Ovary (tissue), 9 donors: Measurements from ENCODE around the gene DYRK1A. TPM values are rescaled to one million over a fixed set of nuclear protein-coding genes. Genes with fewer than 3 reads are reported as not detected.

Source experiments
- DNase-seq, 5 donors: peaks; one replicate each; pipeline ENCODE4 v3.0.0-alpha.2; 2019 to 2020
- H3K27ac ChIP-seq, 2 donors: fragments of 200-600 bp; one replicate each; pipeline versions ENCODE4 v1.5.1 to v1.8.0; 2019 to 2022
- H3K27me3 ChIP-seq: fragments of 200-600 bp; one replicate; pipeline ENCODE4 v1.8.0; 2022
- H3K36me3 ChIP-seq: fragments of 200-600 bp; sonication (generic); one replicate; pipeline ENCODE4 v1.5.1; 2019
- H3K4me1 ChIP-seq: one replicate; pipeline ENCODE4 v1.8.1; 2013; ENCODE audit warnings: mild to moderate bottlenecking, moderate library complexity; ENCODE audit not compliant: insufficient read depth
- H3K4me3 ChIP-seq: fragments of 200-600 bp; sonication (generic); one replicate; pipeline ENCODE4 v1.5.1; 2017
- H3K9me3 ChIP-seq, 2 donors: fragments of 200-600 bp in 1 of 2; sonication (generic) in 1 of 2; one replicate each; pipeline versions ENCODE4 v1.5.1 to v1.8.1; 2013 to 2019; ENCODE audit warnings: mild to moderate bottlenecking in 1 of 2, moderate library complexity in 1 of 2
- EP300 ChIP-seq: sonication (generic); formaldehyde crosslinking; IDR thresholded peaks from one replicate; pipeline ENCODE4 v1.6.1; 2017; ENCODE audit warnings: antibody characterized with exemption
- POLR2A ChIP-seq: fragments of 450-650 bp; IDR thresholded peaks from one replicate; pipeline ENCODE4 v1.6.1; 2017; ENCODE audit warnings: antibody characterized with exemption, mild to moderate bottlenecking, moderate library complexity
- WGBS, 3 donors: extraction: QIAGEN DNeasy Blood & Tissue Kit in 1 of 3; methylation state at CpG; one replicate each; pipeline versions ENCODE4 v1.1.5 to v1.1.7; 2013 to 2017; 5-methylcytosine and 5-hydroxymethylcytosine counted together
- intact Hi-C, 4 donors: fragments of 100-400 bp; cut with DNase I; formaldehyde crosslinking; loops; one replicate each; pipeline versions ENCODE4 v1.11.0 to v1.15.1; 2022 to 2023
- polyA plus RNA-seq, 2 donors: library from polyadenylated mRNA; stranded (reverse); fragments of 200-250 nt in 1 of 2; fragments of 350-450 nt in 1 of 2; fragmentation: Illumina TruSeq in 1 of 2; extraction: RNeasy Lipid Tissue Mini Kit (QIAGEN cat#74804) in 1 of 2; gene quantifications; one replicate each; pipeline ENCODE4 v1.2.3, GENCODE V29; 2013 to 2014
- total RNA-seq, 7 donors: library from RNA; depleted of rRNA in 2 of 7; stranded (reverse); fragments of >200 nt in 2 of 7; fragmentation: NEBNext Ultra II Directional in 3 of 7; extraction: Animal tissue kit (Norgen Biotek cat#: 25700) in 3 of 7; gene quantifications; one replicate each; pipeline versions ENCODE4 v1.1.0 to v1.2.4, GENCODE V29; 2016 to 2023
- TF ChIP-seq, protein P1 (sequence below), 3 donors: fragments of 450-650 bp in 2 of 3; fragments of 200-600 bp in 1 of 3; IDR thresholded peaks; one replicate each; pipeline versions ENCODE4 v1.5.1 to v1.8.0; 2016 to 2022; ENCODE audit warnings: antibody characterized with exemption in 3 of 3, mild to moderate bottlenecking in 1 of 3
- donor health status: DM: no; HTN: no; CAD: no; lungs with moderate emphysema.
- donor health status: DM: no; HTN: no; CAD: no.
- donor health status: Bipolar disorder and iron deficiency.
- donor health status: DM: yes; HTN: yes; CAD: no.
- donor health status: DM: no; HTN: no; CAD: no.
- donor health status: DM: yes; HTN: yes; CAD: no.

The DYRK1A gene
- total and polyA plus RNA-seq, 9 donors: 30.9 to 89.0 (median 73.9) TPM

DNA sequence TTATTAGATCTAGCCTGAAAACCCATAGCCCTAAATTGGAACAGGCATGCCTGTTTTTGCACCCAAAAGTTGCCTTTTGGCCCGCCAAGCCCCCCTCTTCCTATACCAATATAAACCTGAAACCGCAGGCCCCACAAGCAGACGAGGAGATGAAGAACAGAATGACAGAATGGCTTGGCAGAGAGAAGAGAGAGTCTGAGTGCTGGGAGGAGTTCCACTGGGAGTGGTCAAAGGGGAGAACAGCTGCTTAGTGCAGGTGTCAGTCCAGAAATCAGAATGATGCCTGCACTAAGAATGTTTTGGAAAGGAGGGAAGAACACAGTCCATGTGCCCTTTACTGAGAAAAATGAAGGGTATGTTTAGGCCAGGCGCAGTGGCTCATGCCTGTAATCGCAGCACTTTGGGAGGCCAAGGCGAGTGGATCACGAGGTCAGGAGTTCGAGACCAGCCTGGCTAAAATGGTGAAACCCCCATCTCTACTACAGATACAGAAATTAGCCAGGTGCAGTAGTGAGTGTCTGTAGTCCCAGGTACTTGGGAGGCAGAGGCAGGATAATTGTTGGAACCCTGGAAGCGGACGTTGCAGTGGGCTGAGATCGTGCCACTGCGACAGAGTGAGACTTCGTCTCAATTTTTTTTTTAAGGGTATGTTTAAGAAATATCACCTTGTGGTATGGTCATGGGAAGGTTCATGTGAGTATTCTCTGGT lies 9.4 kb downstream of the DYRK1A start:
- Histone ChIP-seq H3K27ac (no peak overlapping the region), H3K4me3 (no peak overlapping the region), H3K36me3 (no peaks in the 10 kb centered on the region), H3K27me3 (no peaks in the 10 kb centered on the region), H3K4me1 (peaks cover 24% of the 10 kb centered on the region), H3K9me3 (no peaks in the 10 kb centered on the region)
- WGBS, 3 donors: 78 to 80% (median 79%) methylated on average over 13 of the region's 13 CpGs
- intact Hi-C loops: no loop called here
- DNase-seq: no peak
- TF ChIP-seq, protein P1, sequence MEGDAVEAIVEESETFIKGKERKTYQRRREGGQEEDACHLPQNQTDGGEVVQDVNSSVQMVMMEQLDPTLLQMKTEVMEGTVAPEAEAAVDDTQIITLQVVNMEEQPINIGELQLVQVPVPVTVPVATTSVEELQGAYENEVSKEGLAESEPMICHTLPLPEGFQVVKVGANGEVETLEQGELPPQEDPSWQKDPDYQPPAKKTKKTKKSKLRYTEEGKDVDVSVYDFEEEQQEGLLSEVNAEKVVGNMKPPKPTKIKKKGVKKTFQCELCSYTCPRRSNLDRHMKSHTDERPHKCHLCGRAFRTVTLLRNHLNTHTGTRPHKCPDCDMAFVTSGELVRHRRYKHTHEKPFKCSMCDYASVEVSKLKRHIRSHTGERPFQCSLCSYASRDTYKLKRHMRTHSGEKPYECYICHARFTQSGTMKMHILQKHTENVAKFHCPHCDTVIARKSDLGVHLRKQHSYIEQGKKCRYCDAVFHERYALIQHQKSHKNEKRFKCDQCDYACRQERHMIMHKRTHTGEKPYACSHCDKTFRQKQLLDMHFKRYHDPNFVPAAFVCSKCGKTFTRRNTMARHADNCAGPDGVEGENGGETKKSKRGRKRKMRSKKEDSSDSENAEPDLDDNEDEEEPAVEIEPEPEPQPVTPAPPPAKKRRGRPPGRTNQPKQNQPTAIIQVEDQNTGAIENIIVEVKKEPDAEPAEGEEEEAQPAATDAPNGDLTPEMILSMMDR (IDR thresholded peaks at IDR 0.05): no peak
- TF ChIP-seq EP300: no peak

DNA sequence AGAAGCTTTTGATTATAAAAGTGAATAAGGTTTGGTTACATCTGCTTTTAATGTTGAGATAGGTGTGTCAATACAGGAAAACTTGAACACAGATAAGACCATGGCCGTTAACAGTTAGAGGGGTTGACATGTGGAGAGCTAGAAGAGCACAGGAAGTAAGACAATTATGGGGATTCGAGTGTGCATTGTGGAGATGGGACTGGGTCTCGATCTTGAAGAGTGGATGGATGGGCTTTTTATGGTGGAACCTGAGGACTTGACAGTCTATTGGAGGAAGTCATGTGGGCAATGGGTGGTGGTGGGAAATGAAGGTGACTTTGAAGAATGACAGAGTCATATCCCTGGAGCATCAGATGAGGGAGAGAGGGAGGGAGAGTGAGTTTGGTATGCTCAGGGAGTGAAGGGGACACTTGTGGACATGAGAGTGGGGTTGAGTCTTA lies 12.1 kb downstream of the DYRK1A start:
- TF ChIP-seq, protein P1 (IDR thresholded peaks at IDR 0.05): no peak
- TF ChIP-seq POLR2A (no peak), EP300 (no peak)
- Histone ChIP-seq H3K4me1 (peaks cover 19% of the 10 kb centered on the region), H3K27me3 (no peaks in the 10 kb centered on the region), H3K9me3 (no peaks in the 10 kb centered on the region), H3K27ac (no peak overlapping the region), H3K36me3 (no peaks in the 10 kb centered on the region), H3K4me3 (no peak overlapping the region)
- intact Hi-C loops: no loop called here
- no peak for DNase-seq
- WGBS, 3 donors: 82 to 89% (median 85%) methylated on average over 3 of the region's 3 CpGs

DNA sequence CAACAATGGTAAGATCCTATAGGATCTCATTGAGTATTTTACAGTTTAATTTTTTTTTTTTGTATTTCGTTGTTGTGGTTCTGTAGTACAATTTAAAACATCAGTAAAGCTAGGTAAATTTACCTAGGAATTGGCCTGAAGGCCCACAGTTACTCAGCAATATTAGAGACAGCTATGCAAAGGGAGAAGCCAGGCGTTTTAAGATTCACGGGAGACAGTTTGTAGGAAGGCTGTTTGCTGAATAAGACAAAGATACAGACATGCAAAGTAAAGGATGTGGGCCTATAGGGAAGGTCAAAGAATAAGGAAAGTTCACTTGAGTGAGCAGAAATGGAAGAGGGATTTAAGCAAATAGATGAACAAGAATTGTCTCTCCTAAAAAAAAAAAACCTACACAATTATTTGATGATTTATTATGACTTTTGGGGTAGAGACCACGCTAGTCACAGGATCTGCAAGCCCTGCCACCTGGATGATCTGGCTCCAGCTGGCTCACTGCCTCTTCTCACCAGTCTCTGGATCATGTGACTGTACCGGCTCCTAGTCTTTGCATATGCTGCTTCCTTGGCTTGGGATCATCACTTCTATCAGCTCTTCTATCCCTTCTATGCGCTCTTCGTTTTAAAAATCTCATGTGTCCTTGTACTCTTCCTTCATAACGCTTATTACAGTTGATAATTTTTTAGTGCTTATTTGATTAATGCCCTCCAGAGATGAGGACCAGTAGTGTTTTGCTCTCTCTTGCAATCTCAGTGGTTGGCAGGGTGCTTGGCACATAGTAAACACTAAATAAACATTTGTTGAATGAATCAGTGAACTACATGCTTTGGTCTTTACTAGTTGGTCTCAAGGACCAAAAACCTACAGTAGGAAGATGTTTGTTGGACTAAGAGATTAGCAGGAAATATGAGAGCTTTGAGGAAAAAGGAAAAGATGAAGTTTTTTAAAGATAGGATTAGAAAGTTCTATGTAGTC lies 14.1 kb downstream of the DYRK1A start:
- no peak for DNase-seq
- Histone ChIP-seq H3K27me3 (no peaks in the 10 kb centered on the region), H3K4me3 (no peak overlapping the region), H3K4me1 (peaks cover 15% of the 10 kb centered on the region), H3K27ac (no peak overlapping the region), H3K9me3 (no peaks in the 10 kb centered on the region), H3K36me3 (no peaks in the 10 kb centered on the region)
- 16 to 34% (median 24%) methylated on average over 8 of the region's 8 CpGs for WGBS, 3 donors
- TF ChIP-seq POLR2A (no peak), EP300 (no peak)
- TF ChIP-seq, protein P1 (IDR thresholded peaks at IDR 0.05): no peak
- intact Hi-C loops: loop anchor here in 1 of 4 donors (10.0 kb wide), 1 partner anchor 94 kb away; no protein-coding TSS in a partner anchor

DNA sequence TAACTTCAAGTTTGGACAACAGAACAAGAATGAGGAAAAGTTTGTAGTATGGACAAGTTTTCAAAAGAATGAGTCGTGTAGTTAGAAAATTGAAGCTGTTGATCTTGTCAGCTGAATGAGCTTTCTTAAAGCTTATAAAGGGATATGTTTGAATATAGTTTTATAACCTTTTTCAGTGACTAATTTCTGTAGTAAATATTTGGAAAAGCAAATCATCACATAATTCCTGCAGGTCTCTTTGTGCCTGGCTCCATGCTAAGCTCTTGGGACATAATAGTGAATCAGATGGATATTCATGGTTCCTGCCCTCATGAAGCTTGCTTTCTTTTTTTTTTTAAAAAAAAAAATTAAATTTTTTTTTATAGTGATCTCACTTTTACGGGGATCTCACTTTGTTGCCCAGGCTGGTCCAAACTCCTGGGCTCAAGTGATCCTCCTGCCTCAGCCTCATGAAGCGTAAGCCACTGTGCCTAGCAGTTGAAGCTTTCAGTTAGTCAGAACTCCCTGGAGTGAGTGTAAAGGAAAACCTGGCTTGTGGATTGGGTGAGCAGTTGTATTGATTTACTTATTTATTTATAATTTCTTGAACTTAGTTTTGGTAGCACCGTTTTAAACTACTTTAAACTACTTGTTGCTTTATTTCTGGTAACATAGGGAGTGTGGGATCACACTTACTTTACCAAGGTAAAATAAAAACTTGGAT lies 15.5 kb downstream of the DYRK1A start:
- 76 to 78% (median 77%) methylated on average over 4 of the region's 4 CpGs for WGBS, 3 donors
- no peak overlapping the region for H3K27ac ChIP-seq
- H3K36me3 ChIP-seq: no peaks in the 10 kb centered on the region
- peaks cover 18% of the 10 kb centered on the region for H3K4me1 ChIP-seq
- DNase-seq: no peak
- no peaks in the 10 kb centered on the region for H3K9me3 ChIP-seq
- TF ChIP-seq, protein P1 (IDR thresholded peaks at IDR 0.05): no peak
- TF ChIP-seq EP300 (no peak), POLR2A (no peak)
- H3K4me3 ChIP-seq: no peak overlapping the region
- intact Hi-C loops: loop anchor here in 1 of 4 donors (10.0 kb wide), 1 partner anchor 93 kb away; no protein-coding TSS in a partner anchor
- H3K27me3 ChIP-seq: no peaks in the 10 kb centered on the region
